Ishikawa (cell line): Measurements from ENCODE around the gene CNNM4.

Source experiments
- CEBPB ChIP-seq: IDR thresholded peaks from 2 replicates; pipeline ENCODE4 v1.6.1; 2012
- CREB1 ChIP-seq: IDR thresholded peaks from 2 replicates; pipeline ENCODE4 v1.6.1; 2012; ENCODE audit warnings: low read depth
- EGR1 ChIP-seq: IDR thresholded peaks from 2 replicates; pipeline ENCODE4 v1.6.1; 2012
- EP300 ChIP-seq: IDR thresholded peaks from 2 replicates; pipeline ENCODE4 v1.6.1; 2012; ENCODE audit warnings: borderline replicate concordance
- FOXM1 ChIP-seq: IDR thresholded peaks from 2 replicates; pipeline ENCODE4 v1.6.1; 2012; ENCODE audit warnings: low read depth, borderline replicate concordance
- MAX ChIP-seq: IDR thresholded peaks from 2 replicates; pipeline ENCODE4 v1.6.1; 2012
- NFIC ChIP-seq: IDR thresholded peaks from 2 replicates; pipeline ENCODE4 v1.6.1; 2012
- RAD21 ChIP-seq: IDR thresholded peaks from 2 replicates; pipeline ENCODE4 v1.6.1; 2012; ENCODE audit warnings: low read depth
- REST ChIP-seq: IDR thresholded peaks from 2 replicates; pipeline ENCODE4 v1.6.1; 2012; ENCODE audit warnings: low read depth, mild to moderate bottlenecking
- TAF1 ChIP-seq: IDR thresholded peaks from 2 replicates; pipeline ENCODE4 v1.6.1; 2012; ENCODE audit warnings: low read depth, mild to moderate bottlenecking
- TCF12 ChIP-seq: IDR thresholded peaks from 2 replicates; pipeline ENCODE4 v1.6.1; 2012; ENCODE audit warnings: low read depth
- TEAD4 ChIP-seq: IDR thresholded peaks from 2 replicates; pipeline ENCODE4 v1.6.1; 2012
- USF1 ChIP-seq: IDR thresholded peaks from 2 replicates; pipeline ENCODE4 v1.6.1; 2012
- YY1 ChIP-seq: IDR thresholded peaks from 2 replicates; pipeline ENCODE4 v1.6.1; 2012; ENCODE audit warnings: low read depth
- ZBTB7A ChIP-seq: IDR thresholded peaks from 2 replicates; pipeline ENCODE4 v1.6.1; 2012; ENCODE audit warnings: low read depth

The CNNM4 gene

GRCh38 chr2:96837575-96837974, 76.9 kb downstream of the CNNM4 start:
- TF ChIP-seq TAF1 (no peak), EGR1 (no peak), EP300 (no peak), TEAD4 (no peak), ZBTB7A (no peak), USF1 (no peak), RAD21 (no peak)

GRCh38 chr2:96838345-96839292, 77.9 kb downstream of the CNNM4 start:
- TF ChIP-seq CREB1 = no peak
- no peak for TF ChIP-seq EP300
- no peak for TF ChIP-seq RAD21
- no peak for TF ChIP-seq TEAD4
- no peak for TF ChIP-seq YY1
- no peak for TF ChIP-seq NFIC
- TF ChIP-seq USF1 = no peak
- TF ChIP-seq CEBPB = no peak

GRCh38 chr2:96839293-96839874, 78.7 kb downstream of the CNNM4 start:
- TF ChIP-seq TAF1 = no peak
- TF ChIP-seq YY1 = no peak
- no peak for TF ChIP-seq USF1
- TF ChIP-seq CREB1 = no peak
- TF ChIP-seq MAX = no peak
- TF ChIP-seq EGR1 = no peak
- TF ChIP-seq REST = no peak
- no peak for TF ChIP-seq TEAD4
- TF ChIP-seq EP300 = no peak
- no peak for TF ChIP-seq TCF12

- TF ChIP-seq RAD21 (no peak), MAX (no peak), FOXM1 (no peak), EP300 (no peak), YY1 (no peak), TEAD4 (no peak), REST (no peak), USF1 (no peak), TCF12 (no peak)
Observed at GRCh38 chr2:96839875-96840850, 79.5 kb downstream of the CNNM4 start.
